NT2/D1 (cell line): ENCODE data around the gene TBX2.

Experiments used
- SUZ12 ChIP-seq: IDR thresholded peaks from 2 replicates; pipeline ENCODE4 v1.6.1; 2011; ENCODE audit not compliant: insufficient read length, insufficient read depth; ENCODE audit errors: extremely low read depth
- YY1 ChIP-seq: IDR thresholded peaks from 2 replicates; pipeline ENCODE4 v1.6.1; 2011; ENCODE audit not compliant: insufficient read length, insufficient read depth

GRCh38 chr17:61426482-61427304 lies 27.1 kb downstream of the TBX2 start:
- TF ChIP-seq YY1 = no peak
- TF ChIP-seq SUZ12 = no peak
